ENCODE measurements around the gene COL11A2. TPM values are rescaled to one million over a fixed set of nuclear protein-coding genes. Genes with fewer than 3 reads are reported as not detected.

Gene COL11A2
- total and polyA plus RNA-seq, 2 of the 13 experiments (the other 11 are each of a cell fraction or from before 2014, with no cell fraction given): 0.55 TPM

DNA sequence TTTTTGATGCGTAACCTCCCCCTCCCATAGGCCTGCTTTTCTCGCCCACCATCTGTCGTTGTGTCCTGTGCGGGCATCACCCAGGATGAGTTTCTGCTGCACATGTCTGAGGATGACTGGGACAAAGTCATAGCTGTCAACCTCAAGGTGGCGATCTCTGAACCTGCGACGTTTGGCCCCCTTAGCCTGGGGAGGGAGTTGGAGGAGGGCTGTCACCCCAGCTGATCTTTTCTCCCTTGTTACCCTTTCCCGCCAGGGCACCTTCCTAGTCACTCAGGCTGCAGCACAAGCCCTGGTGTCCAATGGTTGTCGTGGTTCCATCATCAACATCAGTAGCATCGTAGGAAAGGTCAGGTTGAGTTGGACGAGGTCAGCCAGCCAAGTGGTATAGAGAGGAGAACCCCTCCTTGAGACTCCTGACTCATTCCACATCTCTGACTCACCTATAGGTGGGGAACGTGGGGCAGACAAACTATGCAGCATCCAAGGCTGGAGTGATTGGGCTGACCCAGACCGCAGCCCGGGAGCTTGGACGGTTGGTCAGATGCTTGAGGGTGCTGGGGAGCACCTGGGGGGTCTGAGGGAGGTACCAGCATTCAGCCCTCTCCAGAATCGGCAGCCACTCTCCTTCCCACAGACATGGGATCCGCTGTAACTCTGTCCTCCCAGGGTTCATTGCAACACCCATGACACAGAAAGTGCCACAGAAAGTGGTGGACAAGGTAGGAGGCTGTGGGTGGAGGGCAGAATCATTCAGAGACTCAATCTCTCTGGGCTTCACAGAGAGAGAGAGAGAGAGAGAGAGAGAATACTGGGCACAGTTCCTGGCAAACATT, 13.1 kb upstream of the COL11A2 start:
- CTCF ChIA-PET (ENCODE audit: low intra/inter-chr PET ratio, low total read pairs): interaction anchor here (1.4 kb wide), 1 partner anchor 43 kb away, joined by 5 read pairs; no protein-coding TSS in a partner anchor
- TF ChIP-seq ZNF891 (CRISPR knock-in tag; IDR thresholded peaks at IDR 0.05): peak; percentile 41; the same call in 1 of the 2 replicates
- TF ChIP-seq, protein P1, sequence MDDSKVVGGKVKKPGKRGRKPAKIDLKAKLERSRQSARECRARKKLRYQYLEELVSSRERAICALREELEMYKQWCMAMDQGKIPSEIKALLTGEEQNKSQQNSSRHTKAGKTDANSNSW (CRISPR knock-in tag; IDR thresholded peaks at IDR 0.05; ENCODE audit: borderline replicate concordance): no peak
- no peak for TF ChIP-seq SP140L (CRISPR knock-in tag; IDR thresholded peaks at IDR 0.05; ENCODE audit: borderline replicate concordance)
- 0 out of 2 replicates have a peak, but pooled peaks have one; percentile 11 for TF ChIP-seq ZNF598 (CRISPR knock-in tag; IDR thresholded peaks at IDR 0.05; ENCODE audit: borderline replicate concordance)
- TF ChIP-seq ZNF709 (CRISPR knock-in tag; IDR thresholded peaks at IDR 0.05): no peak
- TF ChIP-seq TEAD3 (CRISPR knock-in tag; optimal IDR thresholded peaks at IDR 0.05; ENCODE audit: borderline replicate concordance): peak; percentile 38
- TF ChIP-seq, protein P2, sequence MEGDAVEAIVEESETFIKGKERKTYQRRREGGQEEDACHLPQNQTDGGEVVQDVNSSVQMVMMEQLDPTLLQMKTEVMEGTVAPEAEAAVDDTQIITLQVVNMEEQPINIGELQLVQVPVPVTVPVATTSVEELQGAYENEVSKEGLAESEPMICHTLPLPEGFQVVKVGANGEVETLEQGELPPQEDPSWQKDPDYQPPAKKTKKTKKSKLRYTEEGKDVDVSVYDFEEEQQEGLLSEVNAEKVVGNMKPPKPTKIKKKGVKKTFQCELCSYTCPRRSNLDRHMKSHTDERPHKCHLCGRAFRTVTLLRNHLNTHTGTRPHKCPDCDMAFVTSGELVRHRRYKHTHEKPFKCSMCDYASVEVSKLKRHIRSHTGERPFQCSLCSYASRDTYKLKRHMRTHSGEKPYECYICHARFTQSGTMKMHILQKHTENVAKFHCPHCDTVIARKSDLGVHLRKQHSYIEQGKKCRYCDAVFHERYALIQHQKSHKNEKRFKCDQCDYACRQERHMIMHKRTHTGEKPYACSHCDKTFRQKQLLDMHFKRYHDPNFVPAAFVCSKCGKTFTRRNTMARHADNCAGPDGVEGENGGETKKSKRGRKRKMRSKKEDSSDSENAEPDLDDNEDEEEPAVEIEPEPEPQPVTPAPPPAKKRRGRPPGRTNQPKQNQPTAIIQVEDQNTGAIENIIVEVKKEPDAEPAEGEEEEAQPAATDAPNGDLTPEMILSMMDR (CRISPR knock-in tag; IDR thresholded peaks at IDR 0.05): peak; percentile 57
- TF ChIP-seq ZNF329 (CRISPR knock-in tag; IDR thresholded peaks at IDR 0.05; ENCODE audit: low read depth): no peak
- TF ChIP-seq ZBTB1 (CRISPR knock-in tag; IDR thresholded peaks at IDR 0.05; ENCODE audit: borderline replicate concordance): no peak
- peak; percentile 31; the same call in 1 of the 2 replicates for TF ChIP-seq MAZ (IDR thresholded peaks at IDR 0.05; ENCODE audit: borderline replicate concordance, low read depth, low read length)
- TF ChIP-seq MAZ (CRISPR knock-in tag; IDR thresholded peaks at IDR 0.05; ENCODE audit: low read depth): no peak; the same call in 1 of the 2 replicates
- TF ChIP-seq SAP130 (CRISPR knock-in tag; IDR thresholded peaks at IDR 0.05; ENCODE audit: low read depth): peak; percentile 13; the same call in 1 of the 2 replicates
- peak; percentile 92 for TF ChIP-seq ZBTB38 (CRISPR knock-in tag; IDR thresholded peaks at IDR 0.05)
- TF ChIP-seq ZBTB7A (CRISPR knock-in tag; IDR thresholded peaks at IDR 0.05): peak; percentile 35; the same call in 1 of the 2 replicates
- 0 out of 2 replicates have a peak, but pooled peaks have one; percentile 39 for TF ChIP-seq FOSL2 (CRISPR knock-in tag; IDR thresholded peaks at IDR 0.05)
- 0 out of 2 replicates have a peak, but pooled peaks have one; percentile 13 for TF ChIP-seq MZF1 (CRISPR knock-in tag; IDR thresholded peaks at IDR 0.05; ENCODE audit: borderline replicate concordance)
- 0 out of 2 replicates have a peak, but pooled peaks have one; percentile 31 for TF ChIP-seq SIN3A (IDR thresholded peaks at IDR 0.05; ENCODE audit: borderline replicate concordance, low read depth, low read length)
- TF ChIP-seq, protein P3, sequence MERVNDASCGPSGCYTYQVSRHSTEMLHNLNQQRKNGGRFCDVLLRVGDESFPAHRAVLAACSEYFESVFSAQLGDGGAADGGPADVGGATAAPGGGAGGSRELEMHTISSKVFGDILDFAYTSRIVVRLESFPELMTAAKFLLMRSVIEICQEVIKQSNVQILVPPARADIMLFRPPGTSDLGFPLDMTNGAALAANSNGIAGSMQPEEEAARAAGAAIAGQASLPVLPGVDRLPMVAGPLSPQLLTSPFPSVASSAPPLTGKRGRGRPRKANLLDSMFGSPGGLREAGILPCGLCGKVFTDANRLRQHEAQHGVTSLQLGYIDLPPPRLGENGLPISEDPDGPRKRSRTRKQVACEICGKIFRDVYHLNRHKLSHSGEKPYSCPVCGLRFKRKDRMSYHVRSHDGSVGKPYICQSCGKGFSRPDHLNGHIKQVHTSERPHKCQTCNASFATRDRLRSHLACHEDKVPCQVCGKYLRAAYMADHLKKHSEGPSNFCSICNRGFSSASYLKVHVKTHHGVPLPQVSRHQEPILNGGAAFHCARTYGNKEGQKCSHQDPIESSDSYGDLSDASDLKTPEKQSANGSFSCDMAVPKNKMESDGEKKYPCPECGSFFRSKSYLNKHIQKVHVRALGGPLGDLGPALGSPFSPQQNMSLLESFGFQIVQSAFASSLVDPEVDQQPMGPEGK (CRISPR knock-in tag; IDR thresholded peaks at IDR 0.05): peak; percentile 68
- TF ChIP-seq SRSF1 (optimal IDR thresholded peaks at IDR 0.05; ENCODE audit: low read depth, low read length): peak; percentile 27

More for the DNA sequence above, 13.1 kb upstream of the COL11A2 start:
- POLR2A ChIA-PET: interaction anchor here (1.4 to 2.2 kb wide), 7 partner anchors 15 to 236 kb away, joined by 4 to 16 read pairs (median 5); partner anchors contain the start of genes RPS18 and VPS52
- no peak overlapping the region for H2AFZ ChIP-seq (ENCODE audit: low read length)
- peak overlapping the region; percentile 75 for H3K27ac ChIP-seq (ENCODE audit: extremely low read length, insufficient read depth, low read length)
- FAIRE-seq: peak; percentile 52
- ATAC-seq: peak; percentile 0; the same call in 2 of the 3 replicates
- peak overlapping the region; percentile 90 for H3K4me2 ChIP-seq (ENCODE audit: low read depth, low read length)
- no peaks in the 10 kb centered on the region for H3K9me3 ChIP-seq (ENCODE audit: low read length)
- H3K4me1 ChIP-seq (ENCODE audit: insufficient read depth, low read length): peaks cover 70% of the 10 kb centered on the region
- H3K27me3 ChIP-seq (ENCODE audit: control insufficient read depth in 1 of 2, insufficient read depth in 2 of 2, low read length in 2 of 2): peaks cover 0 to 4% of the 10 kb centered on the region in 2 experiments; a peak in 1 of 5 replicates
- peaks cover 13% of the 10 kb centered on the region; the same call in 1 of the 2 replicates for H4K20me1 ChIP-seq (ENCODE audit: insufficient read depth, low read length)
- H3K4me3 ChIP-seq (replicated peaks in 1 of 3; ENCODE audit: insufficient read depth in 1 of 3, low read depth in 2 of 3, low read length in 3 of 3): peak overlapping the region; percentile 60 to 80 (median 74)
- peaks cover 40% of the 10 kb centered on the region for H3K79me2 ChIP-seq (ENCODE audit: insufficient read depth, low read length)
- BruUV-seq (replicated peaks): no TSS peak
- 66% methylated on average over 17 of the region's 17 CpGs for WGBS (ENCODE audit: low lambda C conversion rate)
- DNase-seq (ENCODE audit: low spot score): no peak
- peak overlapping the region; percentile 71 for H3K9ac ChIP-seq (ENCODE audit: insufficient read depth, low read depth, low read length)
- in situ Hi-C loops (cut with HindIII; ENCODE audit: extremely low pct_ligation_motif_present, low pct_unique_long_range_greater_than_20kb) (loop anchor here (10.0 kb wide), 1 partner anchor 209 kb away; the partner anchor contains the start of genes CUTA and PHF1), intact Hi-C loops (cut with micrococcal nuclease; ENCODE audit: unreplicated experiment) (no loop called here)
- peaks cover 12 to 33% of the 10 kb centered on the region in 2 experiments for H3K36me3 ChIP-seq (replicated peaks in 1 of 2; ENCODE audit: control insufficient read depth in 1 of 2, insufficient read depth in 2 of 2, low read length in 2 of 2)
